Ishikawa (cell line): Measurements from ENCODE around the gene ELMO1.

Experiments
- CEBPB ChIP-seq: IDR thresholded peaks from 2 replicates; pipeline ENCODE4 v1.6.1; 2012
- CREB1 ChIP-seq: IDR thresholded peaks from 2 replicates; pipeline ENCODE4 v1.6.1; 2012; ENCODE audit warnings: low read depth
- EGR1 ChIP-seq: IDR thresholded peaks from 2 replicates; pipeline ENCODE4 v1.6.1; 2012
- EP300 ChIP-seq: IDR thresholded peaks from 2 replicates; pipeline ENCODE4 v1.6.1; 2012; ENCODE audit warnings: borderline replicate concordance
- FOXM1 ChIP-seq: IDR thresholded peaks from 2 replicates; pipeline ENCODE4 v1.6.1; 2012; ENCODE audit warnings: low read depth, borderline replicate concordance
- MAX ChIP-seq: IDR thresholded peaks from 2 replicates; pipeline ENCODE4 v1.6.1; 2012
- NFIC ChIP-seq: IDR thresholded peaks from 2 replicates; pipeline ENCODE4 v1.6.1; 2012
- RAD21 ChIP-seq: IDR thresholded peaks from 2 replicates; pipeline ENCODE4 v1.6.1; 2012; ENCODE audit warnings: low read depth
- REST ChIP-seq: IDR thresholded peaks from 2 replicates; pipeline ENCODE4 v1.6.1; 2012; ENCODE audit warnings: low read depth, mild to moderate bottlenecking
- TAF1 ChIP-seq: IDR thresholded peaks from 2 replicates; pipeline ENCODE4 v1.6.1; 2012; ENCODE audit warnings: low read depth, mild to moderate bottlenecking
- TCF12 ChIP-seq: IDR thresholded peaks from 2 replicates; pipeline ENCODE4 v1.6.1; 2012; ENCODE audit warnings: low read depth
- TEAD4 ChIP-seq: IDR thresholded peaks from 2 replicates; pipeline ENCODE4 v1.6.1; 2012
- USF1 ChIP-seq: IDR thresholded peaks from 2 replicates; pipeline ENCODE4 v1.6.1; 2012
- YY1 ChIP-seq: IDR thresholded peaks from 2 replicates; pipeline ENCODE4 v1.6.1; 2012; ENCODE audit warnings: low read depth
- ZBTB7A ChIP-seq: IDR thresholded peaks from 2 replicates; pipeline ENCODE4 v1.6.1; 2012; ENCODE audit warnings: low read depth

Gene ELMO1

GRCh38 chr7:36967387-36967786 is 481.3 kb downstream of the ELMO1 start:
- TF ChIP-seq EGR1, result no peak
- peak; percentile 87 for TF ChIP-seq RAD21
- TF ChIP-seq CEBPB, result no peak

- TF ChIP-seq TCF12 (no peak), NFIC (no peak), CREB1 (no peak), MAX (no peak), YY1 (no peak), TEAD4 (no peak), EP300 (no peak), RAD21 (no peak), EGR1 (no peak), CEBPB (no peak), TAF1 (no peak), ZBTB7A (no peak)
Measured at GRCh38 chr7:36966636-36967035, 482.0 kb downstream of the ELMO1 start.

- TF ChIP-seq EGR1, result no peak
- TF ChIP-seq USF1, result no peak
- no peak for TF ChIP-seq RAD21
- TF ChIP-seq CREB1, result no peak
- no peak for TF ChIP-seq TAF1
- no peak for TF ChIP-seq FOXM1
- TF ChIP-seq YY1, result no peak
- no peak for TF ChIP-seq MAX
- no peak for TF ChIP-seq NFIC
- TF ChIP-seq TCF12, result no peak
- TF ChIP-seq ZBTB7A, result no peak
- no peak for TF ChIP-seq CEBPB
- no peak for TF ChIP-seq REST
- TF ChIP-seq EP300, result no peak
- no peak for TF ChIP-seq TEAD4
Measured at GRCh38 chr7:36966039-36966438, 482.6 kb downstream of the ELMO1 start.

- TF ChIP-seq EGR1 (no peak), TAF1 (no peak), TCF12 (no peak), CREB1 (no peak), FOXM1 (no peak), CEBPB (no peak), USF1 (no peak), EP300 (no peak), NFIC (no peak), ZBTB7A (no peak), REST (no peak), MAX (no peak), YY1 (no peak)
Measured at GRCh38 chr7:36965625-36966024, 483.0 kb downstream of the ELMO1 start.

- TF ChIP-seq EGR1 (no peak), TAF1 (no peak), FOXM1 (no peak), CREB1 (no peak), CEBPB (no peak), YY1 (no peak), REST (no peak), EP300 (no peak), ZBTB7A (no peak), USF1 (no peak), TCF12 (no peak), RAD21 (no peak), MAX (no peak), NFIC (no peak), TEAD4 (no peak)
Measured at GRCh38 chr7:36964297-36964696, 484.4 kb downstream of the ELMO1 start.
